HG03558 (cell line): ENCODE measurements around the gene FAM72B.
"Not testable (repeated sequence)": the region's sequence is repeated elsewhere in the genome, so short reads cannot be mapped to it uniquely, and the experiment has no call there.

Experiments used
- ATAC-seq: cut with Tn5 transposase; IDR thresholded peaks from one replicate; pipeline ENCODE4 v1.9.1; 2021; ENCODE audit warnings: moderate number of reproducible peaks; ENCODE audit not compliant: unreplicated experiment; ENCODE audit errors: extremely low read depth

Gene FAM72B

GRCh38 chr1:121200985-121201981 lies 17.1 kb upstream of the FAM72B start:
- ATAC-seq: not testable (repeated sequence)

- ATAC-seq: not testable (repeated sequence)
These were observed 16.1 kb upstream of the FAM72B start for GRCh38 chr1:121200232-121200631.

- not testable (repeated sequence) for ATAC-seq
These were observed 15.6 kb upstream of the FAM72B start for GRCh38 chr1:121199763-121200162.

- ATAC-seq: not testable (repeated sequence)
These were observed 13.1 kb upstream of the FAM72B start for GRCh38 chr1:121197095-121197882.

GRCh38 chr1:121192512-121192911 lies 8.4 kb upstream of the FAM72B start:
- ATAC-seq: not testable (repeated sequence)

- not testable (repeated sequence) for ATAC-seq
These were observed 3.8 kb upstream of the FAM72B start for GRCh38 chr1:121187914-121188313.

GRCh38 chr1:121186191-121186590 lies 2.1 kb upstream of the FAM72B start:
- not testable (repeated sequence) for ATAC-seq

GRCh38 chr1:121185140-121185708 lies 1.1 kb upstream of the FAM72B start:
- ATAC-seq: not testable (repeated sequence)

- not testable (repeated sequence) for ATAC-seq
These were observed 273 bp downstream of the FAM72B start for GRCh38 chr1:121183867-121184266.

GRCh38 chr1:121178197-121178596 lies 5.9 kb downstream of the FAM72B start:
- not testable (repeated sequence) for ATAC-seq

GRCh38 chr1:121176649-121177048 lies 7.5 kb downstream of the FAM72B start:
- ATAC-seq: not testable (repeated sequence)

GRCh38 chr1:121168152-121168668 lies 15.9 kb downstream of the FAM72B start:
- not testable (repeated sequence) for ATAC-seq

- not testable (repeated sequence) for ATAC-seq
These were observed 16.9 kb downstream of the FAM72B start for GRCh38 chr1:121167225-121167738.

GRCh38 chr1:121165296-121165695 lies 18.8 kb downstream of the FAM72B start:
- not testable (repeated sequence) for ATAC-seq

GRCh38 chr1:121163850-121164757 lies 20.0 kb downstream of the FAM72B start:
- ATAC-seq: not testable (repeated sequence)

- not testable (repeated sequence) for ATAC-seq
These were observed 22.8 kb downstream of the FAM72B start for GRCh38 chr1:121161199-121161901.

- ATAC-seq: not testable (repeated sequence)
These were observed 24.0 kb downstream of the FAM72B start for GRCh38 chr1:121160118-121160517.

- not testable (repeated sequence) for ATAC-seq
These were observed 26.5 kb downstream of the FAM72B start for GRCh38 chr1:121157609-121158008.
